H1 (cell line): ENCODE data around the gene CNGA4. TPM values are rescaled to one million over a fixed set of nuclear protein-coding genes. Genes with fewer than 3 reads are reported as not detected.

Experiments used
- CTCF ChIA-PET: fragments of 300-600 bp; sonication (Branson Sonifier 250); formaldehyde crosslinking; loops from one replicate; lab custom pipeline; 2021; ENCODE audit not compliant: partially characterized antibody; lab: Charles Lee
- POLR2A ChIA-PET: fragments of 300-600 bp; sonication (Branson Sonifier 250); formaldehyde crosslinking; loops from one replicate; lab custom pipeline; 2021; ENCODE audit warnings: inconsistent platforms; ENCODE audit not compliant: partially characterized antibody; lab: Charles Lee
- DNase-seq, 2 experiments: peaks; one replicate each; pipeline versions ENCODE4 v3.0.0 to v3.0.0-alpha.2; 2010 to 2022; ENCODE audit warnings: low spot score in 2 of 2, low read depth in 1 of 2, mixed read lengths in 1 of 2
- FAIRE-seq: peaks from 2 replicates; lab custom pipeline; 2011; peaks lifted over from hg19 to GRCh38; lab: Jason Lieb, UNC
- H2AFZ ChIP-seq: 2 replicates; pipeline ENCODE4 v1.8.1; 2012; ENCODE audit warnings: low read length, inconsistent platforms
- H2AK5ac ChIP-seq: 2 replicates; pipeline ENCODE4 v1.6.1; 2013; ENCODE audit warnings: low read depth, low read length
- H2BK120ac ChIP-seq: replicated peaks from 2 replicates; pipeline ENCODE3; 2013; ENCODE audit warnings: low read depth, low read length, inconsistent platforms
- H2BK12ac ChIP-seq: 2 replicates; pipeline ENCODE4 v1.6.1; 2013; ENCODE audit warnings: low read depth, low read length
- H2BK15ac ChIP-seq: 2 replicates; pipeline ENCODE4 v1.6.1; 2013; ENCODE audit warnings: low read length
- H2BK20ac ChIP-seq: 2 replicates; pipeline ENCODE4 v1.6.1; 2013; ENCODE audit warnings: low read length
- H2BK5ac ChIP-seq: 2 replicates; pipeline ENCODE4 v1.6.1; 2013; ENCODE audit warnings: low read depth, low read length
- H3K14ac ChIP-seq: 2 replicates; pipeline ENCODE4 v1.6.1; 2013; ENCODE audit warnings: inconsistent platforms; ENCODE audit not compliant: insufficient read length
- H3K18ac ChIP-seq: 2 replicates; pipeline ENCODE4 v1.6.1; 2013; ENCODE audit warnings: low read length; ENCODE audit errors: extremely low read depth
- H3K23ac ChIP-seq: 2 replicates; pipeline ENCODE4 v1.6.1; 2013; ENCODE audit warnings: inconsistent platforms; ENCODE audit not compliant: insufficient read length
- H3K23me2 ChIP-seq: 2 replicates; pipeline ENCODE4 v1.6.1; 2013; ENCODE audit warnings: low read depth, low read length
- H3K27ac ChIP-seq: 2 replicates; pipeline ENCODE4 v1.6.1; 2011; ENCODE audit warnings: low read depth, low read length, inconsistent platforms
- H3K27me3 ChIP-seq, 4 experiments: replicated peaks in 1 of 4; 1 replicate in 1 of 4; 2 replicates in 3 of 4; pipeline versions ENCODE4 v1.6.1 to v1.8.1; 2011 to 2013; ENCODE audit warnings: low read length in 3 of 4, mild to moderate bottlenecking in 3 of 4, inconsistent platforms in 2 of 4, mixed read lengths in 2 of 4, moderate library complexity in 1 of 4; ENCODE audit not compliant: control insufficient read depth in 3 of 4, insufficient read depth in 3 of 4; ENCODE audit errors: extremely low read depth in 1 of 4
- H3K36me3 ChIP-seq, 4 experiments: 2 replicates each; pipeline versions ENCODE4 v1.6.1 to v1.8.1; 2011 to 2013; ENCODE audit warnings: mild to moderate bottlenecking in 4 of 4, low read length in 3 of 4, moderate library complexity in 2 of 4, control low read depth in 1 of 4, inconsistent platforms in 1 of 4; ENCODE audit not compliant: insufficient read depth in 4 of 4, control insufficient read depth in 2 of 4
- H3K4ac ChIP-seq: replicated peaks from 2 replicates; pipeline ENCODE3; 2013; ENCODE audit warnings: low read length, low read depth, mixed read lengths, inconsistent platforms; ENCODE audit not compliant: insufficient read length
- H3K4me1 ChIP-seq, 4 experiments: replicated peaks in 1 of 4; 1 replicate in 1 of 4; 2 replicates in 3 of 4; pipeline versions ENCODE4 v1.6.1 to v1.8.1; 2011 to 2013; ENCODE audit warnings: low read length in 3 of 4, inconsistent platforms in 2 of 4, mixed read lengths in 1 of 4; ENCODE audit not compliant: insufficient read depth in 4 of 4, control insufficient read depth in 3 of 4
- H3K4me2 ChIP-seq, 2 experiments: 2 replicates each; pipeline versions ENCODE4 v1.6.1 to v1.8.1; 2011 to 2013; ENCODE audit warnings: low read depth in 2 of 2, low read length in 2 of 2, control low read depth in 1 of 2, inconsistent platforms in 1 of 2, mild to moderate bottlenecking in 1 of 2; ENCODE audit not compliant: insufficient read depth in 1 of 2
- H3K4me3 ChIP-seq, 4 experiments: fragments of 200-600, 300-600 bp in 1 of 4; sonication (generic), shearing (Covaris generic), sonication (Bioruptor Twin) in 1 of 4; 2 replicates each; pipeline versions ENCODE4 v1.5.1 to v1.8.1; 2011 to 2016; ENCODE audit warnings: low read length in 4 of 4, low read depth in 3 of 4, control low read depth in 2 of 4, inconsistent platforms in 2 of 4, mild to moderate bottlenecking in 2 of 4, mixed read lengths in 1 of 4, moderate library complexity in 1 of 4; ENCODE audit not compliant: insufficient read depth in 2 of 4; ENCODE audit errors: extremely low read depth in 1 of 4
- H3K56ac ChIP-seq: replicated peaks from 2 replicates; pipeline ENCODE3; 2013; ENCODE audit warnings: low read depth, mild to moderate bottlenecking, mixed read lengths, low read length, inconsistent platforms; ENCODE audit not compliant: insufficient read length
- H3K79me1 ChIP-seq: 2 replicates; pipeline ENCODE4 v1.6.1; 2013; ENCODE audit warnings: low read depth, low read length, control low read depth
- H3K79me2 ChIP-seq, 2 experiments: 2 replicates each; pipeline versions ENCODE4 v1.6.1 to v1.8.1; 2012 to 2013; ENCODE audit warnings: low read length in 2 of 2, mild to moderate bottlenecking in 2 of 2, inconsistent platforms in 1 of 2; ENCODE audit not compliant: insufficient read depth in 2 of 2, control insufficient read depth in 1 of 2
- H3K9ac ChIP-seq, 4 experiments: replicated peaks in 1 of 4; 1 replicate in 1 of 4; 2 replicates in 3 of 4; pipeline versions ENCODE4 v1.6.1 to v1.8.1; 2011 to 2013; ENCODE audit warnings: low read depth in 3 of 4, low read length in 3 of 4, control low read depth in 2 of 4, mild to moderate bottlenecking in 2 of 4, moderate library complexity in 2 of 4, inconsistent platforms in 1 of 4; ENCODE audit errors: extremely low read depth in 1 of 4
- H3K9me3 ChIP-seq, 2 experiments: 2 replicates each; pipeline versions ENCODE4 v1.6.1 to v1.8.1; 2012 to 2013; ENCODE audit warnings: mild to moderate bottlenecking in 2 of 2, moderate library complexity in 2 of 2, control low read depth in 1 of 2, inconsistent platforms in 1 of 2, low read depth in 1 of 2, low read length in 1 of 2, mixed read lengths in 1 of 2; ENCODE audit not compliant: insufficient read depth in 2 of 2
- H4K20me1 ChIP-seq, 2 experiments: replicated peaks in 1 of 2; 2 replicates each; pipeline versions ENCODE3 to v1.8.1; 2011 to 2013; ENCODE audit warnings: inconsistent platforms in 2 of 2, low read length in 2 of 2, mild to moderate bottlenecking in 1 of 2; ENCODE audit not compliant: insufficient read depth in 2 of 2, control insufficient read depth in 1 of 2
- H4K5ac ChIP-seq: 2 replicates; pipeline ENCODE4 v1.6.1; 2013; ENCODE audit warnings: low read length, low read depth, mixed read lengths, inconsistent platforms; ENCODE audit not compliant: insufficient read length
- H4K8ac ChIP-seq: 2 replicates; pipeline ENCODE4 v1.8.0; 2013; ENCODE audit warnings: mild to moderate bottlenecking, moderate library complexity, low read length, inconsistent platforms; ENCODE audit not compliant: insufficient read depth; ENCODE audit errors: extremely low read depth
- H4K91ac ChIP-seq: replicated peaks from 2 replicates; pipeline ENCODE3; 2013; ENCODE audit warnings: low read length, mixed read lengths, inconsistent platforms; ENCODE audit not compliant: insufficient read length
- ASH2L ChIP-seq: fragments of 200-600, 300-600 bp; sonication (generic); IDR thresholded peaks from one replicate; pipeline ENCODE4 v1.7.1; 2017; ENCODE audit warnings: low read length
- BACH1 ChIP-seq: IDR thresholded peaks from 2 replicates; pipeline ENCODE4 v1.6.1; 2012; ENCODE audit warnings: low read length, improper control_type of control experiment
- GTF2F1 ChIP-seq: IDR thresholded peaks from 2 replicates; pipeline ENCODE4 v1.6.1; 2012; ENCODE audit warnings: low read depth, low read length, improper control_type of control experiment, borderline replicate concordance
- KDM1A ChIP-seq: fragments of 200-600, 300-600 bp; sonication (generic); IDR thresholded peaks from 2 replicates; pipeline ENCODE4 v1.7.1; 2016; ENCODE audit warnings: mild to moderate bottlenecking, low read length, borderline replicate concordance
- SP1 ChIP-seq: IDR thresholded peaks from 2 replicates; pipeline ENCODE4 v1.6.1; 2011; ENCODE audit warnings: low read depth, low read length
- TAF7 ChIP-seq: optimal IDR thresholded peaks from 2 replicates; pipeline ENCODE3; 2011; ENCODE audit warnings: low read depth, mild to moderate bottlenecking, inconsistent platforms, low read length, moderate library complexity, borderline replicate concordance
- TEAD4 ChIP-seq: IDR thresholded peaks from 2 replicates; pipeline ENCODE4 v1.6.1; 2012; ENCODE audit warnings: low read depth, low read length, inconsistent platforms, mixed read lengths
- WGBS, 2 experiments: shearing (Covaris generic) in 1 of 2; methylation state at CpG; one replicate each; pipeline versions ENCODE4 v1.1.6 to v1.1.7; 2013 to 2015; ENCODE audit warnings: low lambda C conversion rate in 2 of 2, mixed read lengths in 2 of 2, inconsistent platforms in 1 of 2, low coverage in 1 of 2, missing lambda C conversion rate in 1 of 2; ENCODE audit not compliant: insufficient replicate concordance in 2 of 2, insufficient coverage in 1 of 2, insufficient read length in 1 of 2; ENCODE audit errors: extremely low coverage in 1 of 2, missing lambda C conversion rate in 1 of 2; 5-methylcytosine and 5-hydroxymethylcytosine counted together
- polyA plus RNA-seq, 7 experiments: library from polyadenylated mRNA; depleted of rRNA in 3 of 7; stranded (reverse) in 5 of 7; unstranded in 2 of 7; fragments of >200 nt in 5 of 7; fragments of 200-250 nt in 2 of 7; gene quantifications; 1 replicate in 5 of 7; 2 replicates in 1 of 7; 4 replicates in 1 of 7; pipeline versions ENCODE4 v1.2.1 to v1.2.3, GENCODE V29; 2011 to 2013; ENCODE audit warnings: missing spikeins in 2 of 7, mixed read lengths in 2 of 7
- total RNA-seq: library from RNA; stranded (reverse); fragmentation: NEBNext Ultra II Directional; extraction: Animal tissue kit (Norgen Biotek cat#: 25700); gene quantifications from 2 replicates; pipeline ENCODE4 v1.2.1, GENCODE V29; 2021

CNGA4 gene
- total and polyA plus RNA-seq, 2 of the 8 experiments (the other 6 are each of a cell fraction or from before 2014, with no cell fraction given): 0.29 TPM; not detected in 1

DNA sequence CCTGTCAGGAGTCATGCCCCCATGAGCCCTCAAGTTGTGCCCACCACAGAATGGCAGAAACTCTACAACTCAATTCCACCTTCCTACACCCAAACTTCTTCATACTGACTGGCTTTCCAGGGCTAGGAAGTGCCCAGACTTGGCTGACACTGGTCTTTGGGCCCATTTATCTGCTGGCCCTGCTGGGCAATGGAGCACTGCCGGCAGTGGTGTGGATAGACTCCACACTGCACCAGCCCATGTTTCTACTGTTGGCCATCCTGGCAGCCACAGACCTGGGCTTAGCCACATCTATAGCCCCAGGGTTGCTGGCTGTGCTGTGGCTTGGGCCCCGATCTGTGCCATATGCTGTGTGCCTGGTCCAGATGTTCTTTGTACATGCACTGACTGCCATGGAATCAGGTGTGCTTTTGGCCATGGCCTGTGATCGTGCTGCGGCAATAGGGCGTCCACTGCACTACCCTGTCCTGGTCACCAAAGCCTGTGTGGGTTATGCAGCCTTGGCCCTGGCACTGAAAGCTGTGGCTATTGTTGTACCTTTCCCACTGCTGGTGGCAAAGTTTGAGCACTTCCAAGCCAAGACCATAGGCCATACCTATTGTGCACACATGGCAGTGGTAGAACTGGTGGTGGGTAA is 39.6 kb upstream of the CNGA4 start, which contains the start of gene OR52W1:
Gene OR52W1 (plus strand): TSS at position 51 of the 637 bp plus-strand sequence. CDS start 0 bp downstream, at position 51.
- Histone ChIP-seq H3K56ac (no peak within 1 kb of the TSS), H4K91ac (no peak within 1 kb of the TSS), H2BK120ac (no peak within 1 kb of the TSS), H3K27ac (no peak within 1 kb of the TSS), H3K9ac (no peak within 1 kb of the TSS), H3K9me3 (no peaks in the 10 kb centered on the region; a peak in 1 of 4 replicates), H2BK20ac (no peak within 1 kb of the TSS), H3K27me3 (no peaks in the 10 kb centered on the region), H2BK15ac (no peak within 1 kb of the TSS), H4K8ac (no peak within 1 kb of the TSS; the same call in 1 of the 2 replicates), H2BK5ac (no peak within 1 kb of the TSS), H2BK12ac (no peak within 1 kb of the TSS; the same call in 1 of the 2 replicates), H3K79me2 (no peaks in the 10 kb centered on the region), H3K36me3 (no peaks in the 10 kb centered on the region; a peak in 1 of 8 replicates), H3K4me3 (no peak within 1 kb of the TSS), H3K14ac (no peak within 1 kb of the TSS), H3K4me2 (no peak within 1 kb of the TSS), H4K20me1 (no peaks in the 10 kb centered on the region), H3K79me1 (no peaks in the 10 kb centered on the region), H4K5ac (no peak within 1 kb of the TSS), H2AK5ac (no peak within 1 kb of the TSS), H3K18ac (no peak within 1 kb of the TSS), H3K23ac (no peak within 1 kb of the TSS), H3K4ac (no peak within 1 kb of the TSS), H3K23me2 (no peaks in the 10 kb centered on the region), H3K4me1 (peaks cover 0 to 3% (median 1%) of the 10 kb centered on the region in 4 experiments; a peak in 2 of 7 replicates), H2AFZ (no peak within 1 kb of the TSS)
- 98% methylated on average over 5 of the region's 5 CpGs; no CpG with 5 or more reads in 1 of the 2 experiments for WGBS, 2 experiments
- DNase-seq: no peak
- no peak for FAIRE-seq
- CTCF ChIA-PET: interaction anchor here (1.1 kb wide), 1 partner anchor 29 kb away, joined by 3 read pairs; no protein-coding TSS in a partner anchor
- TF ChIP-seq TEAD4: no peak
- no peak for TF ChIP-seq TAF7
- no peak for TF ChIP-seq BACH1
- TF ChIP-seq SP1: no peak
- no peak for TF ChIP-seq GTF2F1
- no peak for TF ChIP-seq ASH2L
- TF ChIP-seq KDM1A: no peak
- POLR2A ChIA-PET: no interaction called here
